HG03135 (cell line): Measurements from ENCODE around the gene IPO9.
"Not testable (repeated sequence)": the region's sequence is repeated elsewhere in the genome, so short reads cannot be mapped to it uniquely, and the experiment has no call there.

Experiments used
- ATAC-seq: cut with Tn5 transposase; IDR thresholded peaks from one replicate; pipeline ENCODE4 v1.9.1; 2021; ENCODE audit warnings: mild to moderate bottlenecking, moderate library complexity; ENCODE audit not compliant: unreplicated experiment

The IPO9 gene

DNA sequence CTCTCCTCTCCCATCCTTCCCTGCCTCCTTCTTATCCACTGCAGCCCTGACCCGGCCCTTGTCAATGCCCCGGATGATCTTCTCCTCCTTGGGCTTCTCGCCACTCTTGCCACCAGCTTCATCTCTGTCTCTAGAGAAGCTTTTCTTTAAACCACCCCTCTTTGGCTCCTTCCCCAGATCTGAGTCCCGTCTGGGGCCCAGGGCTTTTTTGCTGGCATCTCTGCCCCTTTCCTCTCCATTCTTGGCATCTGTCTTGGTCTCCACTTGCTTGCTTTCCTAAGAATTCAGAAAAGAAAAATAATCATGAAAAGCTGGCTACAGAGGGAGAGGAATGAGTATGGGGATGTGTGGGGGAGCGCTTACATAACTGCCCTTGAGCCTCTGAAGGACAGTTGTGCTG is 71.5 kb downstream of the IPO9 start:
- no peak for ATAC-seq

DNA sequence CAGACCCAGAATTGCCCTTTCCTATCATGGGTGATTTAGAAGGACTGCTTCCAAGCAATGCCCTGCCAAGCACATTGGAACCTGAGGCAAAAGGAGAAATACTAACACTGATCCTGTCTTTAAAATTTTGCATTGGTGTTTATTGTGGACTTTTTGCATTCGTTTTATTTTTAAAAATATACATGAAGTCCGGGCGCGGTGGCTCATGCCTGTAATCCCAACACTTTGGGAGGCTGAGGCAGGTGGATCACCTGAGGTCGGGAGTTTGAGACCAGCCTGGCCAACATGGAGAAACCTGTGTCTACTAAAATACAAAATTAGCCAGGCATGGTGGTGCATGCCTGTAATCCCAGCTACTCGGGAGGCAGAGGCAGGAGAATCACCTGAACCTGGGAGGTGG is 72.1 kb downstream of the IPO9 start:
- not testable (repeated sequence) for ATAC-seq

DNA sequence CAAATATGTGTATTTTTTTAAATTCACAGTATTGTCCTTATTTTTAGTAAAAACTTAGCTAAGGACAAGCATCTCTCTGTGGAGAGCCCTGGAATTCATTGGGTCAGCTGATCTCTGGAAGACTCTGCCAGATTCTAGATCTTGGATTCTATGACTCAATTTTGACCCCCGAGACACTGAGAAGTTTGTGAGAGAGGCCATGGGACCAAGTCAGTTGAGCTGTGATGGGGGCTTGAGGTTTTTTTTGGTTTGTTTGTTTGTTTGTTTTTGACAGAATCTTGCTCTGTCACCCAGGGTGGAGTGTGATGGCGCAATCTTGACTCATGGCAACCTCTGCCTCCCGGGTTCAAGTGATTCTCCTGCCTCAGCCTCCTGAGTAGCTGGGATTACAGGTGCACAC is 73.2 kb downstream of the IPO9 start:
- no peak for ATAC-seq

DNA sequence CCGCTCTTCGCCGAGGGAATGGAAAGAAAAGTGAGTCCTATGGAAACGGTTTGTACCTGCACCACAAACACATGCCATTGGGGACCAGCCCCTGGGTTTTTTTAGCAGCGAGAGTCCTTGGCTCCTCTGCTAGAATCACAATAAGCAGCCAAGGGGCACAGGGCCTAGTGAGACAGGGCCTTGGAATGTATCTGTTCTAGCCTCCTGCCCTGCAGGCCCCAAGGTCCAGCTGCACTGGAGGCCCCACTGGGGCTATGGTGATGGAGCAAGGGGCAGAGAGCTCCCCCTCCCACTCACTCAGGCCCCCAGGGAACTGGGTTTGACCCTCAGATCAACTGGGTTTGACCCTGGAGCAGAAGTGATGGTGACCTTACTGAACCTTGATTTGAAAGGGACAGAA is 74.2 kb downstream of the IPO9 start:
- ATAC-seq, result no peak

DNA sequence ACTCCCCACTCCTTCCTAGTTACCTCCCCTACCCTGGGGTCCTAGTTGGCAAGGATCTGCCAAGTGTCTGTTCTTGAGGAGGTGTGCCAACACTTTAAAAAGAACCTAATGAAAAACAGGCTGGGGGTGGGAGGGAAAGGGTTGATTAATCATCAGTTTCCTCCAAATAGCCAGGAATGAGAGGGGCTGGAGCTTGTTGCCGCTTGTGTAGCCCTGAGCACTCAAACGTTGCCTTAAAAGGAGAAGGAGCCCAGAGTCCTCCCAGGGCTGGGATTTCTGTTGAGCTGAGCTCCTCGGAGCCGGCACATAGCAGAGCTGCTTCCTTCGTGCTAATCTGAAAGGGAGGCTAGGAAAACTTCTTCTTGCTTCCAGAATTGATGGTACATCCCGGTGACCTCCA is 75.6 kb downstream of the IPO9 start:
- ATAC-seq, result no peak

DNA sequence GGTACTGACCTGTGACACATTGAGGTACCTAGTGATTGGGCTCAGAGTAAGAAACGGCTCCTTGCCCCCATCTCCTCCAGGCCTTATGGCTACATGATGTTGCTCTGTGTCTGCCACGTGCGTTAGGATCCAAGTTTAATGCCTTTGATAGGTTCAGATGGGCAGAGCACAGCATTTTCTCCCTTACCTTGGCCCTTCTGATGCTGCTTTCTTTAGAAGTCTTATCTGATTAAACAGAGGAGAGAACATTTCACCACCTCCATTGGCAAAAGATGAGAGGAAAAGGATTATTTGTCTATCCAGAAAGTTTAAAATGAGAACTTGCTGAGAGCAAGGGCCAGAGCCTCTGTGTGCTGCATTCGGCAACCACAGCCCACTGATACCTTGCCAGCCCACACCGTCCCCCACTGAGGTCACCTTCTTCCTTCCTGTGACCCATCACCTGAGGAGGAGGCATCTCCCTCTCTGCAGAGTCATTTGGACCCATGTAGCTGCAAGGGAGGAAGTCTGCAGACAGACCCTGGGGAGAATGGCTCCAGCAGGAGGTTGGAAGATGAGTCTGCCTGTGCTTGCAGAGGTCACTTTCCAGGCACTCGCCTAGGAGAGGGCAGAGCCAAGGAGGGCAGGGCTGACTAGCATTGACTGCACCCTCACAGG is 76.4 kb downstream of the IPO9 start:
- no peak for ATAC-seq

DNA sequence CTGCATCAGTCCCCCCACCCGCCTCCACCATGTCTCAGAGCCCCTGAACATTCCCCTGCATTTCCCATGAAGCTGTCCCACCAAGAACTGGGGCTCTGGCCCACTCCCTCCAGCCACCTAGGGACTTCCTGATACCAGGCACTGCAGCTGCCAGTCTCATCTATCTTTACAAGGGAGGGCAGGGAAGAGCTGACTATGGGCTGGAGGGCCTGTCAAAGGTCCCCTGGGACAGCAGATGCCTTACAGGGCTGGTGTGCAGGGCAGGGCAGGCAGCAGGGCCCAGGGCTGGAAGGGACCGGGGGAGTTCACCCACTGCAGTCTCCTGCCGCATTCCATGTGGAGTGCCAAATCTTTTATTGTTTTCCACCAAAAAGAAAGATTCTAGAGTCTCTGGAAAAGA is 77.4 kb downstream of the IPO9 start:
- no peak for ATAC-seq

DNA sequence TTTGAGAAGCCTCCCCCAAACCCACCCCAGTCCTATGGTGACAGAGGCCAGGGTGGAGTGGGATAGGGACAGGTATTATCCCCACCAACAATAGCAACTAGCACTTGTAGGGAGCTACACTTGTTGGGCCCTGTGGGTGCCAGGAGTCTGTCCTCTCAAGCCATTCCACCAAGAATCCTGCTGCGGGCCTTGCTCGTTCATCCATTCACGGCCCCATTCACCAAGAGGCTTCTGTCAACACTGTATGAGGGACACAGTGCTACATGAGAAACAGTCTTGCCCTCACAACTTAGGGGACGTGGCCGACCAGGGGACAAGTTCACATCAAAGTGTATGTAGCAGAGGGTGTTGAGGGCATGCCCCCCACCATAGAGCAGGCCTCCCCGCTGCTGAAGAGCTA is 78.7 kb downstream of the IPO9 start:
- no peak for ATAC-seq

DNA sequence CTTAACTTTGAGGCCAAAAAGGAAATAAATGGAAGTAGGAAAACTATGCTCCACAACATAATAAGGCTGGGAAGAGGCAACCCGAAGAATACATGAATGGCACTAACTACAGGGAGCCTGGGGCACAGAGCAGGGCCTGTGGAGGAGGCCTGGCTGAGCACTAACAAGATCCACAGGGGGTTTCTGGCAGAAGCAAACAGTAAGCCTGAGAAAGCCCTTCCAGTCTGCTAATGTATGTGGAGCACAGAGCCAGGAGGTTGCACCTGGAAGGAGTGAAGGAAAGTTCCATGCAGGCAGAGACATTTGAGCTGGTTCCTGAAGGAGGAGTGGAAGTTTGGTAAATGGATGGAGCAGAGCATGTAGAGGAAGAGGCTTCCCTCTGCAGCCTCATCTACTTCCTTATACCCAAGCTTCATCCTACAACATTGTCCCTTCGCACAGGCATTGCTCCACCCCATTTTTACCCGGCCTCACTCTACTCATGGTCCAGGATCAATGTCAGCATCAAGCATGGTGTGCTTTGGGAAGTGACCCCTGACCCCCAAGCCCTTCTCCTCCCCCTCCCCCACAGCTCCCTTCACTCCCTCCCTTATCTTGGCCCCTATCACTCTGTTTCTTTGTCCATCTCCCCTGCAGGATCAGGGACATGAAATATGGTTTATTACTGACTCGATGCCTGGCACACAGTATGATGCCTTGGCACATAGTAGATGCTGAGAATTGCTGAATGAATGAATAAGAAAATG is 83.0 kb downstream of the IPO9 start:
- ATAC-seq, result no peak

DNA sequence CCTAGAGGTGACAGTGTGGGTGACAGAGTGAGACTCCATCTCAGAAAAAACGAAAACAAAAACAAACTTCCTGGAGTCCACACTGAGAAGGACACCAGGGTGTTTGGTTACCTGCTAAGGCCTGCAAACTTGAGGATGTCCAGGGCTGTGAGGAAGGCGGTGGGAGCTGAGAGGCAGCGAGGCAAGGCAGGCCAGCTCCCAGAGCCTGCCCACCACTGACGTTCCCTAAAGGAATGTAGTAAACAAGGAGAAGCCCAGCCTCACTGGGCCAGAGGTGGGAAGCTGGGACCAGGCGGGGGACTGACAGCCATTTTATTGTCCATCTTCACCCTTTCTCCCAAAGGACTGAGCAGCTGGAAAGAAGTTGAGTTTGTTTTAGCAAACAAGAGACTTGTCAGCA is 83.9 kb downstream of the IPO9 start:
- ATAC-seq, result no peak

DNA sequence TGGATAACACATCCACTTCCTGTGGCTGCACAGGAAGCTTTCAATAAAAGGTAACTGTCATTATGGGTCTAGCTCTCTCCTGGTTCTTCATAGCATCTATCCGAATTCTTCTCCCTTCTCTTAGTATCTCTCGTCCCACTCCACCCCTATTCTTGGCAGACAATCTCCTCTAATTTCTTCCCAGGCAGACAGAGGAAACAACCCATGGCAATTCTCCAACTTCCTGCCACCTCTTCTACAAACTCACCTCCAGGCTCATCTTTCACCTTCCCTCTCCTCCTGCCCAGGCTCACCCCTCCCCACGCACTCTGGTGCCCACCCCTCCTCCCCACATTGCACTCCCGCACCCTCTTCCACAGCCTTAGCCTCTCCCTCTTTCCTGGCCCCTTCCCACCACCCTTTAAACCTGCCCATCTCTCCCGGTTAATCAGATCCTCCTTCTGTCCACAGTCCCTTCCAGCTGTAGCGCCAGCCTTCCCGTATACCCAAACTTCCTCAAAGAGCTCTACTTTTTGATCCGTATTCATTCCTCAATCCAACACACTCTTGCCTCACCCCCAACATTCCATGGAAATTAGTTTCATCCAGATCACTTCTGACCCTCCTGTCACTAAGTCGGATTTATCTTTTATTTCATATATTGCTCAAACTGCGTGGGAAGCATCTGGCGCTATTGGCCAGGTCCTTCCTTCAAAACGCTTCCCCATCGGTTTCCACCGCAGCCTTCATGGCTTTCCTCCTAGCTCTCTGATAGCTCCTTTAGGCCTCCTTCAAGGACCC is 85.7 kb downstream of the IPO9 start:
- ATAC-seq, result no peak

DNA sequence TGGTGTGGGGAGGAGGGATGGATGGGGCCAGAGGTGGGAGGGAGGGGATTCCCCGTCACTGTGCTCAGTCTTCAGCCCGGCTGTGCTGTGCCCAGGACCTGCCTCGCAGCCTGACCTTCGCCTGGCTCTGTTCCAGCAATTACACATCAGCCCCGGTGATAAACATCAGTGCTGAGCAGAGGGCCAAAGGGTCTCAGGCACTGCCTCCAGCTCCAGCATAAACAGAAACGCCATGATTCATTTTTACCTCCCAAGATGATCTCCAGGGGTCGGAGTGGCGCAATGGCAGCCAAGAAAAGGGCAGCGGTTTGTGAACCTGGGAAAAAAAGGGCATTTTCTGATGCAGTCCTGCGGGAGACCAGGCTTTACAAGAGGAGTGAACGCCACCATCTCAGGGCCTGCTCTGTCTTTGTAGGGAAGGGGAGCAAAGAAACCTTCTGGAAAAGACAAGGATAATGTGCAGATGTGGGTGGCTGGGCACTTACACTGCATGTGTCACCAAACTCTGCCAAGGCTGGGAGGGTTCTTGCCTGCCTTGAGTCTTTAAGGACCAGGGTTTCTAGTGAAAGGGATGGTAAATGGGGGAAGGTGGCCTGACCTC is 87.8 kb downstream of the IPO9 start:
- ATAC-seq, result no peak

DNA sequence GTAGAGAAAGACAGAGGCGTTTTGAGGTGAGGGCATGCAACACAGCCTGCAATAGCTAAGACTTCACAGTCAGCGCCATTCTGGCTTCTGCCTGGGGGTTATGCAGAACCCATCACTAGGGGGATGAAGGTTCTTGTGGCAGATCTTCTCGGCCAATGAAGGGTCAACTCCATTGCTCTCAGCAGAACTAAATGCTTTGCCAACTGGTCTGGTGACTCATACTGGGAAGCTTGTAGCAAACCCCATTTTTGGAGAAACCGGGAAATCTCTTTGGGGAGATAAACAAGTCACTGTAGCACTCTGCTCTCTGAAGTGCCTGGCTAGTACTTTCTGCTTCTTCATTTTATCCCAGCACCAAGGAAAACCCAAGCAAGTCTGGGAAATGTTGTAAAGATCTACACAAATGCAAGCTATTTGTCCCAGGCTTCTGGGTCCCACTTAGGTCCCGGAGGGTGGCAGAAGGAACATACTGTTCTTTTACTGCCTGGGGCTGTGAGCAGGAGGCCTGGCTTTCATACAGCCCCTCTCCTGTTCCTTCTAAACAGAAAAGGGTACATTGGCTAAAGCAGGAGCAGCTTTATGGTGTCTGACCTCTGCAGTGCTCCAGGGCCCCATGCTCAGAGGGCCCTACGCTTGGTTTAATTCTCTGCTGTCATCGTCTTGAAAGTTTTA is 88.5 kb downstream of the IPO9 start:
- no peak for ATAC-seq

DNA sequence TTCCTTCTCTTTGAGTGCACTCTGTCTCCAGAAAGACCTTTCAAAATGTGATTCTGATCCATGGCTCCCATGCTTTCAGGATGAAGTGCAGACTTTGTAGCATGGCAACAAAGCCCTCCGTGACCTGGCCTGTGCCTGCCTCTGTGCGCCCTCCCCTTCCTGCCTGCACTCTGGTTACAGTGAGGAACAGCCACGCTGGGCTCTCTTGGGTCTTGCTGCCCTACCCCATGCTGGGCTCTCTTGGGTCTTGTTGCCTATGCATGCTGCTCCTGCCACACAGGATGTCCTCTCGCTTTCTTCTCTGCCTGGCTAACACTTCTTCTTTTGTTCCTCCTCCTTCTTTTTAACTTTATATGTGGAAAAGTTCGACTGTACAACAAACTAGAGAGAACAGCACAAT is 89.4 kb downstream of the IPO9 start:
- no peak for ATAC-seq

DNA sequence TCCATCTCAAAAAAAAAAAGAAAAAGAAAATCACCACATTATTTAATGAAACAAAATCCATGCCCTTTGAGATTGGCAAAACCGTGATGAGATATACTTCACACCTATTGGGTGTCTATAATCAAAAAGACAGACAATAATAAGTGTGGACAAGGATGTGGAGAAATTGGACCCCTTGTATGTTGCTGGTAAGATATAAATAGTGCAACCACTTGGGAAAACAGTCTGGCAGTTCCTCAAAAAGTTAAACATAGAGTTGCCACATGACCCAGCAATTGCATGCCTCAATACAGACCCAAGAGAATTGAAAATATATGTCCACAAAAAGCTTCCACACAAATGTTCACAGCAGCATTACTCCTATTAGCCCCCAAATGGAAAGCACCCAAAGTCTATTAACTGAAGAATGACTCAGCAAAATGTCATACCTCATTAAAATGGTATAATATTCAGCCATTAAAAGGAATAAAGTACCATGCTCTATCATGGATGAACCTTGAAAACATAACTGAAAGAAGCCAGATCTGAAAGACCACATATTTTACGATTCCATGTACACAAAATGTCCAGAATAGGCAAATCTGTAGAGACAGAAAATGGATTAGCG is 93.1 kb downstream of the IPO9 start:
- ATAC-seq, result no peak

DNA sequence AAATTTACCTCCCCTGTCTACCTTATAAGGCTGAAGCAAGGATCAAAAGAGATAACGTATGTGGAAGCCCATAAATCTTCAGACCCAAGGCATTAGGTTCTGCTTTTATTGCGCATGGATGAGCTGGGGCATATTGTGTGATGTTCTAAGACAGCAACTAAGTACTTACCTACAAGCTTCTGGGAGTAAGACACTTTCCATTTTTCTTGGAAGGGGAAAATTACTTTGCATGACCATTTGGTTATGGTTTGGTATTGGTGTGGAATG is 96.3 kb downstream of the IPO9 start:
- no peak for ATAC-seq

DNA sequence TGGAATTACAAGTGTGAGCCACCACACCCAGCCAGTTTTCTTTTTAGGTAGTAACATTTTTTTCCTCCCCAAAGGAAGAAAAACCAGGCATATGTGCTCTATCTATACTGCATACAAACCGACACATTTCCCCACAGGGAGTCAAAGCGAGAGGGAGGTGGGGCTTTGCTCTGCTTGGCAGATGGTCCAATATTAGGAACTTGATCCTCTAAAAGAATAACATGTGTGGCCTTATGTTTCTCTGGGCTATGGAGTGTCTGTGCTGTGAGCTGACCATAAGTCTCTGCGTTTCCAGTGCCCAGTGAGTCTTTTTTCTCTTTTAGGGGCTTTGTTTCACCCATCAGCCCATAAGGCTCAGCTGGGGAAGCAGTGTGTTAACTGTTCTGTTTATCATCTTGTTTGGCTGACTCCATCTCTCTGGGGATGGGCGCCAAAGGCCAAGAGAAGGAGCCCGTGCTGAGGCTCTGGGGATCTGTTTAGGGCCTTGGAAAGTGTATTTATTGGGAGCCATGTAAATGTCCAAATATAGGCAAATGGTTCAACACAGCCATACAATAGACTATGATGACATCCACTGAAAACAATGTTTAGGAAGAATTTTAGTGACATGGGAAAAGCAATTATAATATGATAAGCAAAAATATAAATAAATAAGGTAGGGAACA is 97.2 kb downstream of the IPO9 start:
- ATAC-seq, result no peak

DNA sequence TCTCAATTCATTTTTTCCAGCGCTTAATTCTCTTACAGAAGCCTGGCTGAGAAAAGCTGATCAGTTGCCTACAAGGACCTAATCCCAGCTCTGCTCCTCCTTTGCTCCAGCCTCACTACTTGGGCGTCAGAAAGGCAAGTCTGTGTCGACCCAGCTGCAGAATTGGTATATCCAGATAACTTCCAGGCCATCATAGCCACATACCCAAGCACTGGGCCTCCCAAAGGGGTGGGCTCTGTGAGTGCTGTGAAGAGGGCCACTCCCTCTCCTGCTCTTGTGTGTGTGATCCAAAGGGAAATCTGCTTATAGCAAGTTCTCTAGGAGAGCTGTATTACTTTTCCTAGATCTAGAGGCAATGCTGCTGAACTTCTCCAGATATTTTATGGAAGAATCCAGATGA is 99.3 kb downstream of the IPO9 start:
- no peak for ATAC-seq

DNA sequence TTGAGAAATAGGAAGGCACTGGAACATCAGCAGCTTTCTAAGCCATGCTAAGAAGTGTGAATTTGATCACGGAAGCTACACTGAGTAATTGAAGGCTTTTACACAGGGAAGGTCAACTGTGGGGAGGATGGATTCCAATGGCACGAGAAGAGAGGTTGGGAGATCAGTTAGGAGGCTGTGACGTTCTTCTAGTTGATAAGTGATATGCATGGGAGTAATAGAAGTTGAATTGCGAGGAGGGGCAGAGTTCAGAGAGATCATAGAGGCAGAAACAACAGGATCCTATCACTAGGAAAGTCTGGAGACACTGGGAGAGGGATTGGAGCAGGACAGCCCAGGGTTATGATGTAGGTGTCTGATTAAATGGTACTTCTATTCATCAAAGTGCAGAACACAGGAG is 101.2 kb downstream of the IPO9 start:
- ATAC-seq, result no peak

DNA sequence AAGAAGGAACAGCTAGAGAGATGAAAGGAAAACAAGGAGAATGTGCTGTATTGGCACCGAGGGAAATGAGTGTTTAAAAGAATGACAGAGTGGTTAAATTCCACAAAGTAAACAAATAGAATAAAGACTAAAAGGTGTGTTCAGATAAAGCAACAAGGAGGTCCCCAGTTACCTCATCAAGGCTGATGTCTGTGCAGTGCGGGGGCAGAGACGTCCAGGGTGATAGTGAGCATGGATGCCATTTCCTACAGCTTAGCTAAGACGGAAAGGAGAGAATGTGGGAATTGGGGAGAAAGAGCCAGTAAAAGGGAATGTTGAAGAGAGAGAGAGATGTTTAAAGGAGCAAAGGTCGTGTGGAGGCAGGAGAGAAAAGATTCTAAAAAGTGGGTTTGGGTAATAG is 101.8 kb downstream of the IPO9 start:
- no peak for ATAC-seq
